Ascending aorta (tissue), 2 donors: ENCODE results near the gene EIF1B. TPM values are rescaled to one million over a fixed set of nuclear protein-coding genes. Genes with fewer than 3 reads are reported as not detected.

ENCODE experiments used
- DNase-seq, 2 donors: peaks; one replicate each; pipeline ENCODE4 v3.0.0-alpha.2; 2019; ENCODE audit warnings: low spot score in 2 of 2
- H3K27ac ChIP-seq, 2 donors: fragments of 200-600 bp; sonication (generic); one replicate each; pipeline ENCODE4 v1.5.1; 2016 to 2017; ENCODE audit warnings: mild to moderate bottlenecking in 1 of 2
- H3K27me3 ChIP-seq: fragments of 200-600 bp; sonication (generic); one replicate; pipeline ENCODE4 v1.5.1; 2017
- H3K36me3 ChIP-seq, 2 donors: fragments of 200-600 bp; sonication (generic); one replicate each; pipeline ENCODE4 v1.5.1; 2016
- H3K4me1 ChIP-seq, 2 donors: fragments of 200-600 bp; sonication (generic); one replicate each; pipeline ENCODE4 v1.5.1; 2016 to 2017; ENCODE audit warnings: mild to moderate bottlenecking in 1 of 2
- H3K4me3 ChIP-seq, 2 donors: fragments of 200-600 bp; sonication (generic); one replicate each; pipeline ENCODE4 v1.5.1; 2016 to 2017; ENCODE audit warnings: mild to moderate bottlenecking in 1 of 2
- H3K9me3 ChIP-seq, 2 donors: fragments of 200-600 bp; sonication (generic); one replicate each; pipeline ENCODE4 v1.5.1; 2016
- CTCF ChIP-seq, 3 experiments: fragments of 200-600 bp in 2 of 3; fragments of 450-650 bp in 1 of 3; sonication (generic) in 2 of 3; IDR thresholded peaks; one replicate each; pipeline ENCODE4 v1.5.1; 2016 to 2019; ENCODE audit warnings: antibody characterized with exemption in 3 of 3, mild to moderate bottlenecking in 1 of 3, moderate library complexity in 1 of 3
- intact Hi-C: fragments of 100-400 bp; cut with DNase I; formaldehyde crosslinking; loops from one replicate; pipeline ENCODE4 v1.15.1; 2023
- total RNA-seq: library from RNA; depleted of rRNA; stranded (reverse); fragments of >200 nt; gene quantifications from one replicate; pipeline ENCODE4 v1.1.0, GENCODE V29; 2016

EIF1B gene
- total RNA-seq, 1 donor from 2014 or later = 21.7 TPM

GRCh38 chr3:40308725-40309417 lies 636 bp upstream of the EIF1B start:
- H3K9me3 ChIP-seq = no peaks in the 10 kb centered on the region
- H3K4me1 ChIP-seq = peaks cover 4 to 19% of the 10 kb centered on the region in 2 donors
- no peak for TF ChIP-seq CTCF (IDR thresholded peaks at IDR 0.05)
- peak overlapping the region; percentile 74 for H3K4me3 ChIP-seq
- DNase-seq = no peak
- intact Hi-C loops = loop anchor here (1.0 to 10.0 kb wide), 4 partner anchors 197 to 1857 kb away; partner anchors contain the start of genes ACVR2B, ULK4 and ZNF620
- no peaks in the 10 kb centered on the region for H3K27me3 ChIP-seq
- H3K36me3 ChIP-seq = peaks cover 10 to 30% of the 10 kb centered on the region in 2 donors
- peak overlapping the region; percentile 84 to 97 for H3K27ac ChIP-seq

- Histone ChIP-seq H3K4me1 (peaks cover 4 to 19% of the 10 kb centered on the region in 2 donors), H3K27me3 (no peaks in the 10 kb centered on the region), H3K27ac (peak overlapping the region; percentile 84 to 97), H3K9me3 (no peaks in the 10 kb centered on the region), H3K36me3 (peaks cover 10 to 37% of the 10 kb centered on the region in 2 donors), H3K4me3 (peak overlapping the region; percentile 74)
- TF ChIP-seq CTCF (IDR thresholded peaks at IDR 0.05) = no peak
- DNase-seq = peak in 1 of 2 donors; percentile 74
- intact Hi-C loops = loop anchor here (1.0 to 10.0 kb wide), 8 partner anchors 143 to 1858 kb away; partner anchors contain the start of genes ACVR2B, CTNNB1, SLC25A38 and ULK4
These were observed 603 bp downstream of the EIF1B start for GRCh38 chr3:40309925-40310695.

DNA sequence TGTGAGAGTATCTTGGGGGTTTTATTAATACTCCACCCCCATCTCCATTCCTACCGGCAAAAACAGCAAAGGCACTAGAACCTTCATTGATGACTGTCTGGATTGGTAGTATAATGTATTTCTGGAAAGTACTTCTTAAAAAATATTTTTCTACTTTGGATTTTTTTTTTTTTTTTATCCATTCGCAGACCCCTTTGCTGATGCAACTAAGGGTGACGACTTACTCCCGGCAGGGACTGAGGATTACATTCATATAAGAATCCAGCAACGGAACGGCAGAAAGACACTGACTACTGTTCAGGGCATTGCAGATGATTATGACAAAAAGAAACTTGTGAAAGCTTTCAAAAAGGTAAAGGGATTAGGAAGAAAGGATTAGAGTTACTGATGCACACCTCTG lies 1.2 kb downstream of the EIF1B start:
- Histone ChIP-seq H3K9me3 (no peaks in the 10 kb centered on the region), H3K4me1 (peaks cover 4 to 19% of the 10 kb centered on the region in 2 donors)
- DNase-seq = no peak

GRCh38 chr3:40312661-40313226 lies 3.2 kb downstream of the EIF1B start:
- peaks cover 13 to 37% of the 10 kb centered on the region in 2 donors for H3K36me3 ChIP-seq
- no peaks in the 10 kb centered on the region for H3K9me3 ChIP-seq
- DNase-seq = no peak
- no peak for TF ChIP-seq CTCF (IDR thresholded peaks at IDR 0.05)
- H3K27me3 ChIP-seq = no peaks in the 10 kb centered on the region
- no peak overlapping the region for H3K4me3 ChIP-seq
- intact Hi-C loops = loop anchor here (5.0 to 10.0 kb wide), 3 partner anchors 885 to 1802 kb away; partner anchors contain the start of genes CTNNB1 and SLC25A38
- peaks cover 4 to 19% of the 10 kb centered on the region in 2 donors for H3K4me1 ChIP-seq
- H3K27ac ChIP-seq = peak overlapping the region in 1 of 2 donors; percentile 44

More for the DNA sequence above, 1.2 kb downstream of the EIF1B start:
- no peak for TF ChIP-seq CTCF (IDR thresholded peaks at IDR 0.05)
- Histone ChIP-seq H3K27ac (peak overlapping the region; percentile 84 to 97), H3K4me3 (peak overlapping the region; percentile 74), H3K27me3 (no peaks in the 10 kb centered on the region), H3K36me3 (peaks cover 12 to 37% of the 10 kb centered on the region in 2 donors)
- intact Hi-C loops = loop anchor here (1.0 to 10.0 kb wide), 4 partner anchors 143 to 1804 kb away; partner anchors contain the start of genes CTNNB1 and SLC25A38
